Myocyte (in vitro differentiated cells): ENCODE measurements around the gene CAPSL. TPM values are rescaled to one million over a fixed set of nuclear protein-coding genes. Genes with fewer than 3 reads are reported as not detected.
"Not testable (repeated sequence)": the region's sequence is repeated elsewhere in the genome, so short reads cannot be mapped to it uniquely, and the experiment has no call there.

Experiments
- DNase-seq: peaks from one replicate; pipeline ENCODE4 v3.0.0-alpha.2; 2012; ENCODE audit warnings: low read depth
- polyA plus RNA-seq: library from polyadenylated mRNA; unstranded; fragments of >200 nt; gene quantifications from one replicate; pipeline ENCODE4 v1.2.1, GENCODE V29; 2012; ENCODE audit warnings: missing spikeins
- total RNA-seq: library from RNA; depleted of rRNA; stranded (reverse); fragments of >200 nt; gene quantifications from 2 replicates; pipeline ENCODE4 v1.2.3, GENCODE V29; 2014

The CAPSL gene
- total RNA-seq: not detected in 2 replicates
- polyA plus RNA-seq: 0.13 TPM

DNA sequence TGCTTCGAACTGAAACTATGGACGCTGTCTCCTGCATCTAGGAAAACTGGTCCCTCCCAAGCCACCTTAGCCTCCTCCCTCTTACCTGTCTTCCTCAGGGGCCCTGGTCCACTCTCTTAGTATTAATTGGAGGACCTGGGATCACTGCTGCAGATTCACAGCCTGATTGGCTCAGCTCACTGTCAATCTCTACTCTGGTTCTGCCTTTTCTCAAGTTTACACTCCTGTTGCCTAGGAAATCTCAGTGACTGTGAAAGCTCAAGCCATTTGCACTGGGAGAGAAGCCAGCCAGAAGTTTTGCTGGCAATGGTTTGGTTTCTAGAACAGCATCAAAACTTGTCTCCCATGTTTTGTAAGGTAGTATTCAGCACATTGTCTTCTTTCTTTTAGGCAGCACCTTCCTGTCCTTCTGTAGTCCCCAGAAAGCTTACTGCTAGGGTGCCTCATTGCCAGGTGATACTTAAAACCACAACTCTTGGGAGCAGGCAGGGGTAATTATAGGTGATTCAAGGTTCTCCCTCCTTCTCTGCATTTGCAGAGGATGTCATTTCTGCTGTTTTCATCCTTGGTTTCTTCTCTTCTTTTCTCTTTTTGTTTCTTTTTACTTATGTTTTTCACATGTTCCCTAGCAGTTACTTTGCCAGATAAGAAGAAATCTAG, at the start of gene CAPSL:
TSS of gene CAPSL (minus strand) at position 55 of the 660 bp plus-strand sequence. CDS start 17,502 bp downstream, outside the sequence.
- peak; percentile 49 for DNase-seq

DNA sequence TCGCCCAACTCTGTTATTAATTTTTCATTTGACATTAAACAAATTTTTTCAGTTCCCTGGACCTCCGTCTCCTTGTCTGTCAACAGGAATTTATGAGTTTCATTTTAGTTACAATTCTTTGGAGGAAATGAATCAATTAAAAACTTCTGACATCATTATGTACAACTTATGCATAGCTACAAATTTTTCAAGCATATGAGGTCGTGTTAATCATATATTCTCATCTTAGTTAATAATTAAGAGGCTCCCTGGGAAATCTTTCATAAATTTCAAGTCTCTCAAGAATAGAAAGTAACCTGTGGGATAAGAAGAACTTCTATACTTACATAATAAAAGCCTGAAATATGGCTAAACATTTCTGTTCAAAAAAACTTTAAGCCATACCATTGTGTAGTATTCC, 49.4 kb upstream of the CAPSL start:
- DNase-seq: no peak

DNA sequence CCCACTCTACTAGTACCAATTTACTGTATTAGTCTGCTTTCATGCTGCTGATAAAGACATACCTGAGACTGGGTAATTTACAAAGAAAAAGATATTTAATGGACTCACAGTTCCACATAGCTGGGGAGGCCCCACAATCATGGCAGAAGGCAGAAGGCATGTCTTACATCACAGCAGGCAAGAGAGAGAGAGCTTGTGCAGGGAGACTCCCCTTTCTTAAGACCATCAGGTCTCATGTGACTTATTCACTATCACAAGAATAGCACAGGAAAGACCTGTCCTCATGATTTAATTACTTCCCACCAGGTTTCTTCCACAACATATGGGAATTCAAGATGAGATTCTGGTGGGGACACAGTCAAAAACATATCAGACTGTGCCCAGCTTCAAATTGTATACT, 41.3 kb upstream of the CAPSL start:
- DNase-seq: no peak

DNA sequence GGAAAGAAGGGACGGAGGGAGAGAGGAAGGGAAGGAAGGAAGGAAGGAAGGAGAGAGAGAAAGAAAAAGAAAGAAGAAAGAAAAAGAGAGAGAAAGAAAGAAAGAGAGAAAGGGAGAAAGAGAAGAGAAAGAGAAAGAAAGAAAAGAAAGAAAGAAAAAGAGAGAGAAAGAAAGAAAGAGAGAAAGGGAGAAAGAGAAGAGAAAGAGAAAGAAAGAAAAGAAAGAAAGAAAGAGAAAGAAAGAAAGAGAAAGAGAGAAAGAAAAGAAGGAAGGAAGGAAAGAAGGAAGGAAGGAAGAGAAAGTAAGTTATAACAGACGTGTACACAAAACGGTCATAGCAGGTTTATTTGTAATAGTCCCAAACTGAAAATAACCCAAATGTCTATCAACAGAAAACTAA, 38.4 kb upstream of the CAPSL start:
- not testable (repeated sequence) for DNase-seq

DNA sequence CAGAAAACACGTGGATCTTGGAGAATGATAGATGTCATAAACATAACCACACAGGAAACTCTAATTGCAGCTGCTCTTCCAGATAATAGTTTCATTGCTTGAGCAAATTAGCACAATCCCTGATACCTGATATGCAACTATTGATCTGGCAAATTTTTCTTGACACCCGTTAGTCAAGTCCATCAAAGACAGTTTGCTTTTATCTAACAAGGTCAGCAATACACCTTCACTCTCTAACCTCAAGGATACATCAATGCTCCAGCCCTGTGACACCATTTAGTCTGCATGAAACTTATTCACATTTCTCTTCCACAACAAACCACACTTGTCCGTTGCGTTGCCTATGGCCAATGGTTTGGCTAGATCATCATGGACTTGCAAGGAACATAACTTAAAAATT, 36.1 kb upstream of the CAPSL start:
- no peak for DNase-seq

DNA sequence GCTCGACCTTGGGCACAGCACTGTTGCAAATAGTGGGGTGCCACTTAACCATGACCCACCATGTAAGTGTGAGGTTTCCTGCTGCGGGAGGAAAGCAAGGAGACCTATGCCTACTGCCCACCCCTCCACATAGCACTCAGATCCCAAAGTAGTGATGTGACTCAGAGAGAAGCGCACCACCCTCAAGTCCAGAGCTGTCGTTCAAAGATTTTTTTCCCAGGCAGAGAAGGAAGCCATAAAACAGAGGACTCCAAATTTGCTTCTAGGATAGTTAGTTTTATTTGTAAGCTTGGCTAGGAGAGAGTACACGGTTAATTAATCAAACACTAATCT, 33.4 kb upstream of the CAPSL start:
- DNase-seq: no peak

DNA sequence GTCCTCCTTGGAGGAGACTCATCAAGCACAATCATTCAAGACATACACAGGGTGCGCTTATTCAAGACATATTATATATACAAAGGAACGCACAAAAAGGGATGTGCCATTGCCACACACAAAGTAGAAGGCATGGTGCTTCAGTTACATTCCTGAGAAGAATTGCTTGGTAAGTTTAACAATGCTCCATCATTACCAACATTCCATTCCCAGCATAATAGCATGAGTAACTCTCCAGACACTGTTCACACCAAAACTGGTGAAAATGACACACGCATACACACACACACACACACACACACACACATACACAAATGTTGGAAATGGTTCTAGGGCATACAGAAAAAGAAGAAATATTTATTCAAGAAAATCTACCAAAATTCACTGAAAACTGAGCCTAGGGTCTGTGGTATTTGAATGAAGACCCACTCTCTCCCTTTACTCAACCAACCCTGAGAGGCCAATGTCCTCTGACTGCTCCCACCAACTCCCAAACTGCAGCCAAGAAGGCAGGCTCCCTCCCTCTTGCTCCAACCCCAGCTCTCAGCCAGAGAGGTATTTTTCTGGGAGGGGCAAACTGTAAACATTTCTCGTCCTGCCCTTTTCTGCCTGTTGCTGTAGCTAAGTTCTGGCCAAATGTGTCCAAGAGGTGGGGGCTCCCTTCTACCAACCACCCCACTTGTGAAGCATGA, 32.9 kb upstream of the CAPSL start:
- DNase-seq: no peak

DNA sequence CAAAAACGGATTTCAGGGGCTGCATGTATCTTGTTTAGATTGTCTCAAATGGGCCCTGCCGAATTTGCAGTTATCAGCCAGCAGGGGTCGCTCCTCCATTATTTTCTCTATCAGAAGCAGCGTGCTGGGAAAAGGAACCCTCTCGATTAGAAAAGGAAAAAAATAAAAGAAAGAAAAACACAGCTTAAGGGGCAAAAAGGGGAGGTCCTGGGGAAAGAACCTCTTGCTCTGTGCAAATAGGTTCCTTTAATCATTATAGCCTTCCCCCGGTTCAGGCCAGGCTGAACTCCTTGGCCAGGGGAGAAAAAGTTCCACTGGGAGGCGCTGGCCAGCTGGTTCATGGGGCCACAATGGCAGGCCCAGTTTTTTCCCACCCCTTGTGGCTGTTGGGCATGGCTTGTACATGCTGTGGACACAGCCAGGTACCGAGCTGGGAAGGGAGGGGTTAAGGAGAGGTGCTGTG, 25.0 kb upstream of the CAPSL start:
- no peak for DNase-seq

DNA sequence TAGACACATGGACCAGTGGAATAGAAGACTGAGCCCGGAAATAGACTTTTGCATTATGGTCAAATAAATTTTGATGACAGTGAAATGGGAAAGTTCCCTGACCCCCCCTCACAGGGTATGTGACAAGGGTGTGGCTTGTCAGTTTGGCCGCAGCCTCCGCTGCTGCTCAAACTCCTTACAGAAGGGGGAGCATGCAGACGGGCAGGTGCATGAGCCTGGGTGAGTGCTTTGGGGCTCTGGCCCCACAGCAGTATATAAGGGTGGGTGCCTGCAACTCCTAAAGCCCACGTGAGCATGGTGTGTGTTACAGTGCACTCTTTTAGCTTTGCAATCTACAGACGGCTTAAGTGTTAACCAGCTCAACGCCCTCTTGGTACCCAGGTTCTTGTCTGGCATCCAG, 21.9 kb upstream of the CAPSL start:
- no peak for DNase-seq

DNA sequence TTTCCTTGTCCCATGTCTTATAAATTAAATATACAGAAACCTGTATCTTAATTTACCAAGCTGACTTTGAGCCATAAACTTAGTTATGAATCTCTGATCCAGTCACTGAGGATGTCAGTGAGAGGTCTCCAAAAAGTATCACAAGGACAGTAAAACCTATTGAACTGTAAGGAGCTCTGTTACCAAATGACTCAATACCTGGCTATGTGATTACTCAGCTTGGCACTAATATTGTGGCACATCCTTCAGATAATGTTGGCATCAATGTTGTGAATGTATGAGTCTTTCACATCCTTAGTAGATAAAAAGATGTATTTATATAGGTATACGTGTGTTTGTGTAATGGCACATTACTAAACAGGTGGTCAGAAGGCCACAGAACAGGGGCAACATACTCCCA, 18.0 kb upstream of the CAPSL start:
- no peak for DNase-seq

DNA sequence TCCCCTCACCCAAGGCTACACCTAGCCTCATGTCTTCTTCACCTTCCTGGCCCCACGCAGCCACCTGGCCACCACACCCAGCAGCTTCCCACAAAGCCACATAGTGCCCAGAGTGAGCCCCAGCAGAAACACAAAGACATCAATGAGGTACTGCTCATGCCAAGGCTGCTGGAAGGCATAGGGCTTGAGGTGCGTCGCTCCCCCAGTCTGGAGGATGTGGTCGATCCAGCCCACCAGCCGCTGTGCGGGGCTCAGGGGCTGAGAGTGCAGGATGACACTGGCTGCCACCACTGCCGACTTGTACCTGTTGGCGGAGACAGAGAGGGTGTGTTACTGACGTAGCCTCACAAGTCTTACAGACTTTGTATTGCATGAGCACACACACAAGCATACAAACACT, 15.8 kb upstream of the CAPSL start:
- DNase-seq: no peak

DNA sequence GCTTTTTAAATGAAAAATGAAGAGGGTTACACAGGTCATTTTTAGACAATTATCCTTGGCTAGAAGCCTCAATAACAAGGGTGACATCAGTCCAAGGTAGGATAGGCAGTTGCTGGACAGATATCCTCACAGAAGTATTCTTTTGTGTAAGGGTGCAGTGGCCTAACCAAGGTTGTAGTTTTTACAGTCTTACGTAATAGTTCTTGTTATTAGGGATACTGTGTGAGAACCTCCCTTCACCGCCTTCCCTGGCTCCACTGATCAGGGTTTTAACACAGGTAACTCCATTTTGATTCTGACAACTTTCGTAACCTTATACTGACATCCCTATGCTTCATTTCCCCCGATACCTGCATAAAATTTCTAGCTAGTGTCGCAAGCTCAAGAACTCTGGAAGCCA, 8.7 kb upstream of the CAPSL start:
- DNase-seq: no peak

DNA sequence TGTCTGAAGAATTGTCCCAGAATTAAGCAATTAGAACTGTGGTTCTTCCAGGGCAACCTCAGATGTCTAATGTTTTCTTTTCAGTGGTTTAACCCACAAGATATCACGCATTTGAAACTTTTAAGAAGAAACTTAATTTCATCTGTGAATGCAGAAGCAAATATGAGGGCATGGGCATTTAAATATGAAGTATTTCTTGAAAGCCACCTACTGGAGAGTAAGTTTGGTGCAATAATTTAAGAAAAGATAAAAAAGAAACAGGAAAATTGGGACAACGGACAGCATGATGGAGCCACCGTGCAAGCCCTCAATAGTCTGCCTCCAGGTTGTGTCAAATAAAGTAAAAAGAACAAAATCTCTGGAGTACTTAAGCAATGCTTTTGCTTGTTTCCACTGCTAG, 1.2 kb upstream of the CAPSL start:
- no peak for DNase-seq

DNA sequence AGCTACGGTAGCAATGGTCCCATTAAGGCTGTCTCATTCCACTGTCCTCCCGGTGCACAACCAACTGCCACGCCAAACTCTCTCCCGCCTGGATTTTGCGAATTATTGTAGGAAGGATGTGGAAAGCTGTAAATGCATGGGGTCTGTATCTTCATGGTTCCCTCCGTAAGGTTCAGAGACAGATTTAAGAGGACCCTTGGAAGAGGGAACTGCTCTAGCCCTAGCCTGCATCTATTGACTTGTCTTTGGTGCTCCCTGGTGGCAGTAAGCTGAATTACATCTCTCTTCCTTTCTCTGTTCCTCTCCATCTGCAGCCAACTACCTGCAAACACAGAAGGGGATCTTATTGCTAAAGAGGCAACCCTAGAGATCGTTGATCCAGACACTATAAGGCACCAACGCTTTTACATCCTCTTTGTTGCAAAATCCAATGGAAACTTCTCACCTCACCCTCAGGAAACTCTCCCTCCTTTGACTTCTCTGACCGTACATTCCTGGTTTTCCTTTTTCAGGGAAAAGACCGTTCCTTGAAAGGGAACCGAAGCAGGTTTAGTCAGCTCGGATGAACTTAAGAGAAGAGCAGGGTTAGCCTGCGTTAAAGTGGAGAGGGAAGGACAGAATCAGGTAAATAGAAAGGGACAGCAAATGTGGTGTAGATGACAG, 11.9 kb downstream of the CAPSL start:
- peak; percentile 69 for DNase-seq

DNA sequence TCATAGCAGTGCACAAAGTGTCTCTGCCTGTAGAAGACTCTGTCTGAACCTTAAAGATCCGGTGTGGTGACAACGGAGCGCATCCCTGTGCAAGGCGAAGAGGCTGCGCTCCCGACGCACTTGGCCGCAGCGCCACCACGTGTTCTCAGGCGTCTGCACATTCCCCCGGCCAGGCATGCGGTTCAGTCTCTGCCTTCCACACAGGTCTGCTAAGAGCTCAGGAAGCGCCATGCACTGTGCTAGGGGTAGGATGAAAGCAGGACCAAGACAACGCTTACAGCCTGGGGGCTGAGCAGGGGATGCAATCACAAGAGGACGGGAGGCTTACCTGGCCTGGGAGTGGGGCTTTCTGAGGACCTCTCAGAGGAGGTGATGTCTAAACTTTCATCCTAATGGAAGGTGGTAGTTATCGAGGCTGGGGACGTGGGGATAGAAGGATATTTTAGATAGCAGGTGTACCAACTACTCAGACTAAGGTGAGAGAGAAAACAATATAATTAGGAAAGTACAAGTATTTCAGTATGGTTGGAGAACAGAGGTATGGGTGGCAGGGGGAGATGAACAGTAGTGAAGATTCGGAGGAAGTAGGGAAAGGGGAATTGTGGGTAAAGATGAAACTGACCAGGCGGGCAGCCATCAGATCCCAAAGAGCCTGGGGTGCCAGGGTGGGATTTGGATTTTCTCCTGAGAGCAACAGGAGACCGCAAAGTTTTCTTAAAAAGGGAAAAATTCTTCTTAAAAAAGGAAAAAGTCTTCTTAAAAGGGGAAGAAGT, 13.3 kb downstream of the CAPSL start:
- peak; percentile 75 for DNase-seq

DNA sequence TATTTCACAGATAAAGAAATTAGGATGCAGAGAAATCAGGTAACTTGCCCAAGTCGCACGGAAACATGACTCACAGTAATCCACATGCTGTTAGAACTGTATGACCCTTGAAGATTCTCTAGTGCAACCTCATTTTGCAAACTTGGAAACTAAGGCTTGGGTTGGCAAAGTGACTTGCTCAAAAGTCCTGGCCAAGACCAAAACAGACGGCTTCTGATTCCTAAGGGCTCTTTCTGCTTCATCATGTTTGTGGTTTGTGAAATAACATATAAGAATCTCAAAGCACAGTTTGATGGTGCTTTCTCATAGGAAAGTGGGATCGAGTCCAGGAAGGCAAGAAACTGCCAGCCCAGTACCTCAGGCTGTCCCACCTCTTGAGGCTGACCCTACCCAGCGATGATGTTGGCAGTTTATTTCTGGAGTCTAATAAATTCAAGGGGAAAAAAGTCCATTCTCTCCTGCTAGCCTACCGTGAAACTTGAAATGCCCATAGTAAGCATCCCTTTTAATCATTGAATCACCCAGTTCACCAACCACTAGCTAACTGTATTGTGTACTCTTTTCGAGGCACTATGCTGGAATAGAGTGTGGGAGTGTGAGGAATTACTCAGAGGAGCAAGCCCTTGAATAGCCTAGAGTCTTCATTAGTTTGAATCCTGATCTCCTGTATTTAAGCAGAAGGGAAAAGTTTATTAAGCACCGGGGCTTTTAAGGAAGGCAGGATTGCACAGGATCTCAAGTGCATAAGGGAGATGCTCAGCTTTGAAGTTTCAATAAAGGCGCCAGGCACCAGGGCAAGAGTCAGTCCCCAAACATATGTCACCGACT, 14.1 kb downstream of the CAPSL start:
- peak; percentile 22 for DNase-seq

DNA sequence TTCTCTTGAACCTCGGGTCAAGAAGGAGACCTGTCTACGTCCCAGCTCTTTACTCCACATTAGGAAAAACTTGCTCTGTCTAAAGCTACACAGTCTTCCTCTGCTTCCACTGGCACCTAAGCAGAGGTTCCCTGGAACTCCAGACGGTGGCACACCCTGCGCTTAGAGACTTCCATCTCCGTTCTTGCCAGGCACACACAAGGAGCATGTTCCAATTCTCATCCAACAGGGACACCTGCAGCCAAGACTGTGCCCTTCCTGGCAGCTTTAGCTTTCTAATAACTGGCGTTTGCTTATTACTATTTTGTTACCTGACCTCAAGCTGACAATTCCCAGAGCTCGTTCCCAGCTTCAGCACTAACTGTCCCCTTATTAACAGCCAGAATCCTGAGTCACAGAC, 16.0 kb downstream of the CAPSL start:
- DNase-seq: no peak

DNA sequence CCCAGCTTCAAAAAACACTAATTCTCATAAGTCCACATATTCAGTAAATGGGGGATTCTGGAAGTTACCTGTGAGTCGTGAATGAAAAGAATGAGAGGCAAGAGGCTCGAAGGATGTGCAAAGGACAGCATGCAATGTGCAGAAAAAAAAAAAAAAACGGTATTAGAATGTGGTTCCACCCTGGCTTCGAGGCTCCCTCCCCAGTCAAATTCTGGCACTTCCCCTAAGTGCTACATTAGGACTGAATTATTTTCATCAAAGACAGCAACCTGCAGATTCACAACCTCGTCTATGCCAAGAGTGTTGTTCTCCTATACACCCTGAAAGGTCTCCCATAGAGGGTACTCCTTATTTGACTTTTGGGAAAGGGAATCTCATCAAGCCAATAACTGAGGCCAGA, 16.5 kb downstream of the CAPSL start:
- DNase-seq: no peak

DNA sequence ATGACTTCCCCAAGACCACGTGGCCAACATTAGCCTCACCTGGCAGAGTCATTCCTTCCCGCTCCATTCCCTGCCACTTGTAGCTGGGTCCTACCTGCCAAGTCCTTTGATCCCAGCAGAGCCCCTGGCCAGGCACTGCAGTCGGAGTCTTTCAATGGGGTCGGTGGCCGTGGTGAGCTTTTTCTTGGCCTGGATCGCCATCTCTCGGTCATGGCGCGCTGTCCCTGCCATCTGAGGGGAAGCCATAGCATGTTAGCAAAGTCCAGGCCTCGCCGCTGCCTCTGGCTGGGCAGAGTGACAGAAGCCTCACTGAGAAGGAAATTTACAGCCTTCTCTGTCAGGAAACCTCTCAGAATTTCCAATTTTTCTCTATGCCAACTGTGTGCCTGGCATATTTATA, 17.5 kb downstream of the CAPSL start:
- no peak for DNase-seq

DNA sequence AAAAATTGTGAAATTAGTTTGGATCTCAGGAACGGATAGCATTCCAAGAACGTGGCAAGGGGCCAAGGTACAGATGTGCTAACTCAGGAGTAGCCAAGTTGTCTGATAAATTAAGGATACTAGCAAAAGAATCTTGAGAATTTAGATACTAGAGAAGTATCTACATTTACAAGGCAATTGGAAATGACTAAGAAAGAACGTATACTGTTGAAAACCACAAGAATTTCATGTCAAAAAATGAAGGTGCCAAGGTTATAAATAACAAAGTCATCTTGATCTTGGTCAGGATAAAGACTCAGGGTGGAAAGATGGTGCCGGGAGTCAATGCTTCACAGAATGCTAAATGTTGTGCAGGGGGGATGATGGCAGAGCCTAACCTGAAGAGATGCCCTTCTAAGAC, 19.2 kb downstream of the CAPSL start:
- DNase-seq: peak; percentile 38

DNA sequence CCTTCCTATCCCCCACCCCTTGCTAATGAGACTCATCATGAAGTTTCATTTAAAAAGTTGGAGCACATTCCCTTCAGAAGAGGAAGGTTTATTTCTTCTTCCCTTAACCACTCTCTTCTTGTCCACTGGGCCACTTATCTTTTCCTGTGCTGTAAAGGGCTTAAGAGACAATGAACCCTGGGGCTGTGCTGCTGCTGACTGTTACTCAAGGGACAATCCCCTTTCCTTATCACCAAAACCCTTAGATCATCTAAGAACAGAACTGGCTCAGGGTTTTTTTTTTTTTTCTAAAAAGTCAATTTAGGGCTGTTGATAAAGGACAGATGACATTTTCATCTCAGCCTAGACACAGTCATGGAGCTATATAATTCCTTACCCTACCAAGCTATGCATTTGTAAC, 29.6 kb downstream of the CAPSL start:
- DNase-seq: no peak
